AG08395 (cell line): ENCODE measurements around the gene ARHGDIB.

ENCODE experiments used
- DNase-seq: peaks from one replicate; pipeline ENCODE4 v3.0.0; 2012; ENCODE audit warnings: mixed read lengths, low spot score

The ARHGDIB gene

GRCh38 chr12:14893506-14894250 lies 67.7 kb downstream of the ARHGDIB start:
- no peak for DNase-seq

GRCh38 chr12:14892726-14893505 lies 68.5 kb downstream of the ARHGDIB start:
- peak; percentile 13 for DNase-seq
